AG09319 (cell line): Measurements from ENCODE around the gene PLXDC2.

ENCODE experiments used
- DNase-seq: peaks from one replicate; pipeline ENCODE4 v3.0.0-alpha.2; 2010; ENCODE audit warnings: low read depth; ENCODE audit errors: extremely low read depth
- TF ChIP-seq, protein P1 (sequence below): IDR thresholded peaks from 2 replicates; pipeline ENCODE4 v1.5.1; 2011; ENCODE audit warnings: low read depth, mild to moderate bottlenecking, inconsistent platforms, low read length, moderate library complexity

The PLXDC2 gene

DNA sequence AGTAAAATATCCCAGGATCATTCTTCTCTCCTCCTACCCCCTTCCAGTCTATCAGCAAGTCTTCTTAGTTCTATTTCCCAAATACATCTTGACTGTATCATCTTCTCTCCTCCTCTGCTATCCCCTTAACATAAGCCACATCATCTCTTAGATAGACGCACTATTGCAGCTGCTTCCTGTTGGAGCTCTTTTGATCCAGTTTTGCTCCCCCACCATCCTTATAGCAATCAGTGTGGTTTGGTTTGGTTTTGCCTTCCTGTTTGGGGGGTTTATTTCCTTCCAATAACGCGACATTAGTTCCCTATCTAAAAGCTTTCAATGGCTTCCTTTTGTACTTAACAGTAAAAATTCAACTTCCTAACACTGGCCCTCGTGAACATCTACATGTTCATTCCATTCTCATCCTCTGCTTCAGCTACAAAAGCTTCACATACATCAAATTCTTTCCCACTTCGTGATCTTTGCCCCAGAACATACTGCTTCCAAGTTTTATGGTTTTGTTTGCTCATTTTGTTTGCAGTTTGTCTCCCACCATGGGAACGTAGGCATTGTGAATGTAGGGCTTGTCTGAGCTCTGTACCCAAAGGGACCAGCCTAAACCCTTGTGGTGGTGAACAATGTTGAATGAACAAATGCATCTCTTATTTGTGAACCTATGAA, 33.7 kb upstream of the PLXDC2 start:
- DNase-seq, result no peak

DNA sequence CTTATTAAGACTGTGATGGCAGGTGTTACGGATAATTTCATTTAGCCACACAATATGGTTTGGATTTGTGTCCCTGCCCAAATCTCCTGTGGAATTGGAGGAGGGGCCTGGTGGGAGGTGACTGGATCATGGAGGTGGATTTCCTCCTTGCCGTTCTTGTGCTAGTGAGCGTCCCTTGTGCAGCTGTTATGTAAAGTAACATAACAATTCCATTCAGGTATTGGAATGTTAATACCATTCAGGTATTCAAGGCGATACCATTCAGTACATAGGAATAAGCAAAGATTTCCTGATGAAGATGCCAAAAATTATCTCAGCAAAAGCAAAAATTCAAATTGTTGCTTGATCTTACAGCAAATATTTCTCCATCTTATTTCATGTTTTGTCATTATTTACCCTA, 32.5 kb upstream of the PLXDC2 start:
- TF ChIP-seq, protein P1, sequence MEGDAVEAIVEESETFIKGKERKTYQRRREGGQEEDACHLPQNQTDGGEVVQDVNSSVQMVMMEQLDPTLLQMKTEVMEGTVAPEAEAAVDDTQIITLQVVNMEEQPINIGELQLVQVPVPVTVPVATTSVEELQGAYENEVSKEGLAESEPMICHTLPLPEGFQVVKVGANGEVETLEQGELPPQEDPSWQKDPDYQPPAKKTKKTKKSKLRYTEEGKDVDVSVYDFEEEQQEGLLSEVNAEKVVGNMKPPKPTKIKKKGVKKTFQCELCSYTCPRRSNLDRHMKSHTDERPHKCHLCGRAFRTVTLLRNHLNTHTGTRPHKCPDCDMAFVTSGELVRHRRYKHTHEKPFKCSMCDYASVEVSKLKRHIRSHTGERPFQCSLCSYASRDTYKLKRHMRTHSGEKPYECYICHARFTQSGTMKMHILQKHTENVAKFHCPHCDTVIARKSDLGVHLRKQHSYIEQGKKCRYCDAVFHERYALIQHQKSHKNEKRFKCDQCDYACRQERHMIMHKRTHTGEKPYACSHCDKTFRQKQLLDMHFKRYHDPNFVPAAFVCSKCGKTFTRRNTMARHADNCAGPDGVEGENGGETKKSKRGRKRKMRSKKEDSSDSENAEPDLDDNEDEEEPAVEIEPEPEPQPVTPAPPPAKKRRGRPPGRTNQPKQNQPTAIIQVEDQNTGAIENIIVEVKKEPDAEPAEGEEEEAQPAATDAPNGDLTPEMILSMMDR, result no peak

More for the DNA sequence above, 33.7 kb upstream of the PLXDC2 start:
- TF ChIP-seq, protein P1, result no peak

DNA sequence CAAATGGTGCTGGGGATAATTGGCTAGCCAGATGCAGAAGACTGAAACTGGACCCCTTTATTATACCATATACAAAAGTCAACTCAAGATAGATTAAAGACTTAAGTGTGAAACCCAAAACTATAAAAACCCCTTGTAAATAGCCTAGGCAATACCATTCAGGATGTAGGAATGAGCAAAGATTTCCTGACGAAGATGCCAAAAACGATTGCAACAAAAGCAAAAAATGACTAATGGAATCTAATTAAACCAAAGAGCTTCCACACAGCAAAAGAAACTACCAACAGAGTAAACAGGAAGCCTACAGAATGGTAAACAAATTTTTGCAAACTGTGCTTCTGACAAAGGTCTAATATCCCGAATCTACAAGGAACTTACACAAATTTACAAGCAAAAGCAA, 30.9 kb upstream of the PLXDC2 start:
- no peak for DNase-seq
- TF ChIP-seq, protein P1, result no peak

More for the DNA sequence above, 32.5 kb upstream of the PLXDC2 start:
- no peak for DNase-seq

DNA sequence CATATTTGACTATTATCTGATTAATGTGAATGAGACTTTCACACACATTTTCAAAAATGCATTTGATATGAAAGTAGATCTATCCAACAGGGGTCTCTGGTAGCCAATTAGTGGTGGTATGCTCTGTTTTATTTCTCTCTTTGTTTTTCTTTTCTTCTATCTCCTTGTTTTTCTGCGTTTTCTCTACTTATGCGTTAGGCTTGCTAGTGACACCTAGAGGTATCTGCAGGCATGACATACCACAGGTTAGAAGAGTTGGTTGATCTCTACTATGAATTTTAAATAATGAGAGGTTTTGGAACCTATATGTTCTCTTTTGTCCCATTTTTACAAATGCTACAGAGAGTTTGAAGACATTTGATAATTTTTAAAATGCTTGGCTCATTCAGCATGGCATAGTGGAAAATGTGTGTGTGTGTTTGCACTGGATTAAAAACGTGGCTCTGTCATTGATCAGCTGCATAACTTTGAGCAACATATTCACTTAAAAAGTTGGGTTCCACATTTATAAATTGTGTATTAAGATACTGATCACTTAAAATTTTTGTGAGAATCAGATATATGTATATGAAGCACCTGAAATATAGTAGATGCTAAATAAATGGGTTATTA, 28.1 kb upstream of the PLXDC2 start:
- TF ChIP-seq, protein P1, result peak; percentile 95
- DNase-seq, result peak; percentile 23

DNA sequence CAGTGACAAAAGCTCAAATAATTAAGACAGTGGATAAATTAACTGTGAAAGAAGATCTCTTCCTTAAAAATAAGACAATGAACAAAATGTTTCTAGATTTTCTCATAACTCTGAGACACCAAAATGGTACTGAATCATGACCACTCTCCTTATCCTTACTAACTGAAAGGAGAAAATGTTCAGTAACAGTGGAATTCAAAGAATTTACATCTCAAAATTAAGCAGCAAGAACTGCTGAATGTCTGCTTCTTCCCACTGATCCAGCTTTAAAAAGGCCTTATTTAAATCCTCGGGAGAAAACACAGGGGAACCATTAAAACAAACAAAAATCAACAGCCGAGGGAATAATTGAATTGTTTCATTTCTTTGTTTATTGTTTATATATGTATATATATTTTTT, 27.3 kb upstream of the PLXDC2 start:
- TF ChIP-seq, protein P1, result no peak
- DNase-seq, result no peak

DNA sequence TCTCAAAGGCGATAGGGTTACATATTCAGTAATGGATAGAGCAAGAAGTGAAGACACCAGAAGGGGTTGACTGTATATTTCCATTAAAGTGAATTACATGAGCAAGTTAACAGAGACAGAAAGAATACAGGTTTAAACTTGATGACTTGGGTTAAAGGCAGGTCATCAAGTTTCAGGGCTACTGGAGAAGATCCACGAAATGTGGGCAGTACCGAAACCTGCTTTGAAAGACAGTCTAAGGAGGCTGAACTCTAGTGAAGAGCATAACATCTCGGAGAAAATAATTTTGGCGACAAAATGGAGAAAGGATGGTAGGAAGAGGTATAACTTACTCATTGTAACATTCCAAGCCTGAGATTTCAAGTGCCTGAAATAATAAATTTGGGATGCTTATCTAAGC, 26.6 kb upstream of the PLXDC2 start:
- DNase-seq, result no peak

DNA sequence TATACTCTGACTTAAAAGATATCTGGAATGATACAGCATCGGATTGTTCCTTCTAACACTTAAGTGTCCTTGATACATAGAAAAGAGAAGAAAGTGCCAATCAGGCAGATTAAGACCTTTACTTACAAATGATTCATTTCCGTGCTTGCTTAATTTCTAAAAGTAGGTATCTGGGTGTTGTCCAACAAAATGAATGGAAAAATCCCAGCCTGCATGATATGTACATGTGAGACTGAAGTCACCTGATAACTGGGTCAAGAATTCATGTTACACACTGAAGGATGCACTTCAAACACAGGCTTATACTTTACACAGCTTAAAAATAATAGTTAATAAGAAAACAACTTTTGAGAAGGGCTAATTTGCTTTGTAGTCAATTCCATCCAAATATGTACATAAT, 25.2 kb upstream of the PLXDC2 start:
- TF ChIP-seq, protein P1, result no peak
- no peak for DNase-seq

More for the DNA sequence above, 26.6 kb upstream of the PLXDC2 start:
- TF ChIP-seq, protein P1, result no peak
